MCF 10A (cell line): Measurements from ENCODE around the gene CLEC4M. TPM values are rescaled to one million over a fixed set of nuclear protein-coding genes. Genes with fewer than 3 reads are reported as not detected.

Source experiments
- BruUV-seq: library from RNA; stranded (reverse); fragments of 400-500 nt; replicated peaks from 2 replicates; lab custom pipeline; 2021; lab: Mats Ljungman, UMichigan
- CTCF ChIA-PET: fragments of 300-600 bp; sonication (Branson Sonifier 250); formaldehyde crosslinking; extraction: SDS; loops from one replicate; lab custom pipeline; 2021; ENCODE audit warnings: antibody characterized with exemption, inconsistent platforms; lab: Yijun Ruan, JAX
- POLR2A ChIA-PET: fragments of 300-600, 350-650 bp; sonication (Branson Sonifier 250); formaldehyde crosslinking; extraction: SDS; loops from one replicate; lab custom pipeline; 2020; ENCODE audit warnings: antibody characterized with exemption, inconsistent platforms; lab: Yijun Ruan, JAX
- DNase-seq: peaks from one replicate; pipeline ENCODE4 v3.0.0-alpha.2; 2018; ENCODE audit not compliant: unreplicated experiment
- H3K27ac Mint-ChIP-seq: one replicate; pipeline ENCODE4 v1.8.0; 2022; ENCODE audit warnings: mild to moderate bottlenecking, low read depth, mixed read lengths; ENCODE audit not compliant: unreplicated experiment
- H3K27me3 Mint-ChIP-seq: one replicate; pipeline ENCODE4 v1.8.0; 2022; ENCODE audit warnings: mixed read lengths; ENCODE audit not compliant: insufficient read depth, unreplicated experiment
- H3K36me3 Mint-ChIP-seq: one replicate; pipeline ENCODE4 v1.8.0; 2022; ENCODE audit warnings: mild to moderate bottlenecking, moderate library complexity, mixed read lengths; ENCODE audit not compliant: insufficient read depth, unreplicated experiment
- H3K4me1 Mint-ChIP-seq: one replicate; pipeline ENCODE4 v1.8.0; 2022; ENCODE audit warnings: mixed read lengths; ENCODE audit not compliant: insufficient read depth, unreplicated experiment
- H3K4me3 Mint-ChIP-seq: one replicate; pipeline ENCODE4 v1.8.0; 2022; ENCODE audit warnings: mild to moderate bottlenecking, moderate library complexity, mixed read lengths; ENCODE audit not compliant: unreplicated experiment
- H3K9me3 Mint-ChIP-seq: one replicate; pipeline ENCODE4 v1.8.0; 2022; ENCODE audit warnings: mixed read lengths; ENCODE audit not compliant: unreplicated experiment
- CTCF ChIP-seq: fragments of 200-600 bp; IDR thresholded peaks from one replicate; pipeline ENCODE4 v1.8.0; 2022; ENCODE audit warnings: antibody characterized with exemption, mild to moderate bottlenecking; ENCODE audit not compliant: unreplicated experiment
- intact Hi-C: fragments of 100-400 bp; cut with micrococcal nuclease; formaldehyde crosslinking; loops from 2 replicates; pipeline ENCODE4 v1.14.1; 2022
- total RNA-seq: library from RNA; stranded (reverse); gene quantifications from 2 replicates; pipeline ENCODE4 v1.2.3, GENCODE V29; 2022

The CLEC4M gene
- total RNA-seq, 1 experiment from 2014 or later, result not detected

GRCh38 chr19:7720351-7720750 is 42.7 kb upstream of the CLEC4M start:
- ChIA-PET POLR2A (no interaction called here), CTCF (interaction anchor here (0.6 kb wide), 1 partner anchor 164 kb away, joined by 3 read pairs; no protein-coding TSS in a partner anchor)
- TF ChIP-seq CTCF, result no peak
- intact Hi-C loops, result no loop called here
- no peaks in the 10 kb centered on the region for H3K27me3 Mint-ChIP-seq
- no peaks in the 10 kb centered on the region for H3K9me3 Mint-ChIP-seq
- DNase-seq, result no peak
- no TSS peak for BruUV-seq
- no peaks in the 10 kb centered on the region for H3K4me1 Mint-ChIP-seq
- no peak overlapping the region for H3K27ac Mint-ChIP-seq
- H3K36me3 Mint-ChIP-seq, result no peaks in the 10 kb centered on the region
- no peak overlapping the region for H3K4me3 Mint-ChIP-seq

- DNase-seq, result no peak
- no TSS peak for BruUV-seq
- no peaks in the 10 kb centered on the region for H3K4me1 Mint-ChIP-seq
- H3K27ac Mint-ChIP-seq, result no peak overlapping the region
- intact Hi-C loops, result no loop called here
- H3K9me3 Mint-ChIP-seq, result no peaks in the 10 kb centered on the region
- H3K4me3 Mint-ChIP-seq, result no peak overlapping the region
- peaks cover 5% of the 10 kb centered on the region for H3K27me3 Mint-ChIP-seq
- CTCF ChIA-PET, result no interaction called here
- no peak for TF ChIP-seq CTCF
- H3K36me3 Mint-ChIP-seq, result no peaks in the 10 kb centered on the region
- POLR2A ChIA-PET, result no interaction called here
These were observed 40.8 kb upstream of the CLEC4M start for GRCh38 chr19:7722231-7722651.

- intact Hi-C loops, result no loop called here
- H3K4me1 Mint-ChIP-seq, result no peaks in the 10 kb centered on the region
- CTCF ChIA-PET, result interaction anchor here (0.6 kb wide), 1 partner anchor 128 kb away, joined by 3 read pairs; no protein-coding TSS in a partner anchor
- H3K27me3 Mint-ChIP-seq, result peaks cover 37% of the 10 kb centered on the region
- H3K9me3 Mint-ChIP-seq, result no peaks in the 10 kb centered on the region
- no peak for DNase-seq
- H3K27ac Mint-ChIP-seq, result no peak overlapping the region
- BruUV-seq, result no TSS peak
- no peaks in the 10 kb centered on the region for H3K36me3 Mint-ChIP-seq
- POLR2A ChIA-PET, result interaction anchor here (1.1 kb wide), 1 partner anchor 16 kb away, joined by 3 read pairs; no protein-coding TSS in a partner anchor
- no peak overlapping the region for H3K4me3 Mint-ChIP-seq
- TF ChIP-seq CTCF, result no peak
These were observed 37.3 kb upstream of the CLEC4M start for GRCh38 chr19:7725791-7726190.

- ChIA-PET POLR2A (no interaction called here), CTCF (interaction anchor here (1.1 kb wide), 1 partner anchor 48 kb away, joined by 3 read pairs; the partner anchor contains the start of gene TRAPPC5)
- DNase-seq, result no peak
- intact Hi-C loops, result no loop called here
- no peak overlapping the region for H3K27ac Mint-ChIP-seq
- no peak overlapping the region for H3K4me3 Mint-ChIP-seq
- peaks cover 2% of the 10 kb centered on the region for H3K4me1 Mint-ChIP-seq
- TF ChIP-seq CTCF, result no peak
- no peaks in the 10 kb centered on the region for H3K9me3 Mint-ChIP-seq
- BruUV-seq, result no TSS peak
- peaks cover 41% of the 10 kb centered on the region for H3K27me3 Mint-ChIP-seq
- H3K36me3 Mint-ChIP-seq, result no peaks in the 10 kb centered on the region
These were observed 33.8 kb upstream of the CLEC4M start for GRCh38 chr19:7729211-7729610.
